HepG2 (cell line): ENCODE data around the gene CFAP97. TPM values are rescaled to one million over a fixed set of nuclear protein-coding genes. Genes with fewer than 3 reads are reported as not detected.

Experiments used
- HOXD1 ChIP-seq: sonication (generic); formaldehyde crosslinking; IDR thresholded peaks from 2 replicates; pipeline ENCODE4 v1.5.0; 2020; ENCODE audit warnings: missing genetic modification reagents
- XRCC5 ChIP-seq: fragments of 200-400 bp; formaldehyde crosslinking; optimal IDR thresholded peaks from 2 replicates; pipeline ENCODE3; 2017; ENCODE audit warnings: mild to moderate bottlenecking, low read length
- ZBTB49 ChIP-seq: sonication (generic); formaldehyde crosslinking; IDR thresholded peaks from 2 replicates; pipeline ENCODE4 v1.4.0; 2020; ENCODE audit warnings: missing genetic modification reagents, borderline replicate concordance
- ZNF232 ChIP-seq: sonication (generic); formaldehyde crosslinking; IDR thresholded peaks from 2 replicates; pipeline ENCODE4 v1.4.0; 2020; ENCODE audit warnings: missing genetic modification reagents, borderline replicate concordance
- polyA plus RNA-seq, 8 experiments: library from polyadenylated mRNA; depleted of rRNA in 3 of 8; stranded (reverse) in 7 of 8; unstranded in 1 of 8; fragments of >200 nt; fragmentation: Illumina TruSeq in 4 of 8; extraction: Trizol in 4 of 8; gene quantifications; 2 replicates each; pipeline versions ENCODE4 v1.2.1 to v1.2.3, GENCODE V29; 2011 to 2016; ENCODE audit warnings: low read depth in 4 of 8, missing spikeins in 1 of 8, mixed read lengths in 1 of 8; ENCODE audit not compliant: insufficient read depth in 1 of 8
- total RNA-seq, 5 experiments: library from RNA; depleted of rRNA; stranded (reverse); fragments of >200 nt; fragmentation: Illumina TruSeq; extraction: Trizol; gene quantifications; 2 replicates each; pipeline ENCODE4 v1.2.3, GENCODE V29; 2016; ENCODE audit warnings: low read depth in 1 of 5

CFAP97 gene
- total and polyA plus RNA-seq, 2 of the 13 experiments (the other 11 are each of a cell fraction or from before 2014, with no cell fraction given), result 32.1 to 44.4 TPM

DNA sequence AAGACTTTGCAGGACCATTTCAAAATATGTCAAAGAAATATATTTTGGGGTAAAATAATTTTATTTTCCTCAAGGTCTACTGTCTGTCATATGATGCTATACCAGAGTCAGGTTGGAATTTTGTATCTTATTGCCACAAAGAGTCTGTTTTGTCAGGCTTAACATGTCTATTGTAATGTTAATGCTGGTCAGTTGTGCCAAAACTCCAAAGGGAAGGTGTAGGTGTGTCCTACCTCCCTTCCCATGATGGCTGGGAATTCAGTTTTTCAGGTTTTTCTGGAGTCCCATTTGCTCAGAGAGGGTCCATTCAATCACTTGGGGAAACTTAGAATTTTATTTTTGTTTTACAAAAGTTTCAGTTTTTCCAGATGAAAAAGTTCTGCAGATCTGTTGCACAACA, 94.1 kb downstream of the CFAP97 start (continued):
- TF ChIP-seq ZBTB49 (CRISPR knock-in tag), result no peak
- TF ChIP-seq HOXD1, result no peak
- no peak for TF ChIP-seq XRCC5
- no peak for TF ChIP-seq ZNF232 (CRISPR knock-in tag)

Other genes starting within 250 kb of the CFAP97 start
- not detected in 2 replicates for gene HELT, start 185.5 kb downstream of the CFAP97 start, total RNA-seq (2016; rRNA removed; fragmentation: Illumina TruSeq; extraction: Trizol)
- gene HELT, start 185.5 kb downstream of the CFAP97 start, polyA plus RNA-seq (2011; rRNA removed), result not detected in 2 replicates
- 42.1 and 48.7 TPM in 2 replicates for gene SLC25A4, start 60.7 kb downstream of the CFAP97 start, total RNA-seq (2016; rRNA removed; fragmentation: Illumina TruSeq; extraction: Trizol)
- gene SLC25A4, start 60.7 kb downstream of the CFAP97 start, polyA plus RNA-seq (2011; rRNA removed), result 28.7 and 30.3 TPM in 2 replicates
- gene SNX25, start 5.6 kb upstream of the CFAP97 start, total RNA-seq (2016; rRNA removed; fragmentation: Illumina TruSeq; extraction: Trizol), result 19.7 and 23.4 TPM in 2 replicates
- 21.2 and 23.5 TPM in 2 replicates for gene SNX25, start 5.6 kb upstream of the CFAP97 start, polyA plus RNA-seq (2011; rRNA removed)
- gene LRP2BP, start 191.9 kb upstream of the CFAP97 start, total RNA-seq (2016; rRNA removed; fragmentation: Illumina TruSeq; extraction: Trizol), result 0.17 and 0.29 TPM in 2 replicates
- gene LRP2BP, start 191.9 kb upstream of the CFAP97 start, polyA plus RNA-seq (2011; rRNA removed), result 0.22 and 0.29 TPM in 2 replicates
- 1.9 and 2.2 TPM in 2 replicates for gene ANKRD37, start 192.8 kb upstream of the CFAP97 start, total RNA-seq (2016; rRNA removed; fragmentation: Illumina TruSeq; extraction: Trizol)
- 46.2 and 51.4 TPM in 2 replicates for gene ANKRD37, start 192.8 kb upstream of the CFAP97 start, polyA plus RNA-seq (2011; rRNA removed)
- gene UFSP2, start 222.0 kb upstream of the CFAP97 start, total RNA-seq (2016; rRNA removed; fragmentation: Illumina TruSeq; extraction: Trizol), result 32.3 and 44.8 TPM in 2 replicates
- 17.1 and 24.1 TPM in 2 replicates for gene UFSP2, start 222.0 kb upstream of the CFAP97 start, polyA plus RNA-seq (2011; rRNA removed)